Uterus (tissue), 4 donors: ENCODE measurements around the gene GGTLC2. TPM values are rescaled to one million over a fixed set of nuclear protein-coding genes. Genes with fewer than 3 reads are reported as not detected.
A peak's percentile ranks its signal among the peaks of the same experiment; 100 is the strongest.

Experiments used
- DNase-seq, 2 donors: peaks; one replicate each; pipeline ENCODE4 v3.0.0-alpha.2; 2019 to 2020
- H3K27ac ChIP-seq, 2 donors: fragments of 200-600 bp; sonication (generic); 1 replicate in 1 of 2; 2 replicates in 1 of 2; pipeline ENCODE4 v1.5.1; 2016 to 2018
- H3K27me3 ChIP-seq, 2 donors: fragments of 200-600 bp; sonication (generic); one replicate each; pipeline ENCODE4 v1.5.1; 2018 to 2019; ENCODE audit warnings: control low read depth in 1 of 2
- H3K36me3 ChIP-seq, 2 donors: fragments of 200-600 bp; sonication (generic); one replicate each; pipeline ENCODE4 v1.5.1; 2019; ENCODE audit warnings: control low read depth in 1 of 2
- H3K4me1 ChIP-seq, 2 donors: fragments of 200-600 bp; sonication (generic); one replicate each; pipeline ENCODE4 v1.5.1; 2018 to 2019; ENCODE audit warnings: control low read depth in 1 of 2
- H3K4me3 ChIP-seq, 2 donors: fragments of 200-600 bp; sonication (generic); 1 replicate in 1 of 2; 2 replicates in 1 of 2; pipeline ENCODE4 v1.5.1; 2018 to 2019; ENCODE audit warnings: mild to moderate bottlenecking in 1 of 2
- H3K9me3 ChIP-seq, 2 donors: fragments of 200-600 bp; sonication (generic); one replicate each; pipeline ENCODE4 v1.5.1; 2019; ENCODE audit warnings: control low read depth in 1 of 2
- POLR2A ChIP-seq, 2 donors: fragments of 450-650 bp; IDR thresholded peaks; one replicate each; pipeline ENCODE4 v1.6.1; 2016; ENCODE audit warnings: antibody characterized with exemption in 2 of 2, mild to moderate bottlenecking in 1 of 2, moderate library complexity in 1 of 2
- intact Hi-C: fragments of 100-400 bp; cut with DNase I; formaldehyde crosslinking; loops from one replicate; pipeline ENCODE4 v1.15.1; 2023; ENCODE audit warnings: low total_unique reads
- total RNA-seq, 4 donors: library from RNA; depleted of rRNA in 3 of 4; stranded (reverse); fragments of >200 nt in 3 of 4; gene quantifications; one replicate each; pipeline versions ENCODE4 v1.1.0 to v1.2.4, GENCODE V29; 2014 to 2023
- TF ChIP-seq, protein P1 (sequence below), 4 experiments: fragments of 200-600 bp in 2 of 4; fragments of 450-650 bp in 2 of 4; sonication (generic) in 2 of 4; IDR thresholded peaks; one replicate each; pipeline ENCODE4 v1.5.1; 2016 to 2019; ENCODE audit warnings: antibody characterized with exemption in 4 of 4, mild to moderate bottlenecking in 2 of 4, moderate library complexity in 1 of 4
- donor health status: DM: yes; HTN: yes; CAD: no.

The GGTLC2 gene
- total RNA-seq, 4 donors from 2014 or later: not detected

DNA sequence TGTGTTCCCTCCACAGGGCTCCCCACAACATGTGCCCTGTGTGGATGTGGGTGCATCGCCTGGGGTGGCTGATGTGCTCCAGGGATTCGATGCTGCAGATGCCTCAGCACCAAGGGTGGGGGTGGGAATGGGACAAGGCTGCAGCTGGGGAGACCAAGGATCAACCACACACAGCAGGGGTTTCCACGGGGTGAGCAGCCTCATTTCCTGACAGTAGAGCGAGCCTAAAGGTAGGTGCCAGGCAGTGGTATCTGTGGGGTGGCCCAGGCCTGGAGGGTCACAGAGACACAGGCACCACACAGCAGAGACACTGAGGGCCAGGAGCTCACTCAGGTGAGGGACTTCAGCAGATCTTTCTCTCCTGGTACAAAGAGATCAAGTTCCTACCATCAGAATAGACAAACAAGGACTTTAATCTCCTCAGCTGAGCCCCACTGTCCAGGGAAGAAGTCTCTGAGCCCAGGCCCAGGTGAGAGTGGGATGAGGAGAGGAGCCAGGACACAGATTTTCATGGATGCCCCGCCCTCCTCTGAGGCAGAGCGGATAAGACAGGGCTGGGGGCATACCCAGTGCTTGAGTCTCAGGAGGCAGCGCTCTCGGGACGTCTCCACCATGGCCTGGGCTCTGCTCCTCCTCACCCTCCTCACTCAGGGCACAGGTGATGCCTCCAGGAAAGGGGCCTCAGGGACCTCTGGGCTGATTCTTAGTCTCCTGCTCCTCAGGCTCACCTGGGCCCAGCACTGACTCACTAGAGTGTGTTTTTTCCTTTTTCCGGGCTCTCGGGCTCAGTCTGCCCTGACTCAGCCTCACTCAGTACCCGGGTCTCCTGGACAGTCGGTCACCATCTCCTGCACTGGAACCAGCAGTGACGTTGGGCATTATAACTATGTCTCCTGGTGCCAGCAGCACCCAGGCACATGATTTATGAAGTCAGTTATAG lies 19.7 kb downstream of the GGTLC2 start:
- H3K27ac ChIP-seq: no peak overlapping the region
- TF ChIP-seq POLR2A (IDR thresholded peaks at IDR 0.05): no peak
- TF ChIP-seq, protein P1, sequence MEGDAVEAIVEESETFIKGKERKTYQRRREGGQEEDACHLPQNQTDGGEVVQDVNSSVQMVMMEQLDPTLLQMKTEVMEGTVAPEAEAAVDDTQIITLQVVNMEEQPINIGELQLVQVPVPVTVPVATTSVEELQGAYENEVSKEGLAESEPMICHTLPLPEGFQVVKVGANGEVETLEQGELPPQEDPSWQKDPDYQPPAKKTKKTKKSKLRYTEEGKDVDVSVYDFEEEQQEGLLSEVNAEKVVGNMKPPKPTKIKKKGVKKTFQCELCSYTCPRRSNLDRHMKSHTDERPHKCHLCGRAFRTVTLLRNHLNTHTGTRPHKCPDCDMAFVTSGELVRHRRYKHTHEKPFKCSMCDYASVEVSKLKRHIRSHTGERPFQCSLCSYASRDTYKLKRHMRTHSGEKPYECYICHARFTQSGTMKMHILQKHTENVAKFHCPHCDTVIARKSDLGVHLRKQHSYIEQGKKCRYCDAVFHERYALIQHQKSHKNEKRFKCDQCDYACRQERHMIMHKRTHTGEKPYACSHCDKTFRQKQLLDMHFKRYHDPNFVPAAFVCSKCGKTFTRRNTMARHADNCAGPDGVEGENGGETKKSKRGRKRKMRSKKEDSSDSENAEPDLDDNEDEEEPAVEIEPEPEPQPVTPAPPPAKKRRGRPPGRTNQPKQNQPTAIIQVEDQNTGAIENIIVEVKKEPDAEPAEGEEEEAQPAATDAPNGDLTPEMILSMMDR (IDR thresholded peaks at IDR 0.05): no peak
- H3K4me1 ChIP-seq: no peaks in the 10 kb centered on the region
- intact Hi-C loops: no loop called here
- H3K27me3 ChIP-seq: no peaks in the 10 kb centered on the region
- H3K4me3 ChIP-seq: no peak overlapping the region
- no peak for DNase-seq
- no peaks in the 10 kb centered on the region for H3K36me3 ChIP-seq
- no peaks in the 10 kb centered on the region for H3K9me3 ChIP-seq

DNA sequence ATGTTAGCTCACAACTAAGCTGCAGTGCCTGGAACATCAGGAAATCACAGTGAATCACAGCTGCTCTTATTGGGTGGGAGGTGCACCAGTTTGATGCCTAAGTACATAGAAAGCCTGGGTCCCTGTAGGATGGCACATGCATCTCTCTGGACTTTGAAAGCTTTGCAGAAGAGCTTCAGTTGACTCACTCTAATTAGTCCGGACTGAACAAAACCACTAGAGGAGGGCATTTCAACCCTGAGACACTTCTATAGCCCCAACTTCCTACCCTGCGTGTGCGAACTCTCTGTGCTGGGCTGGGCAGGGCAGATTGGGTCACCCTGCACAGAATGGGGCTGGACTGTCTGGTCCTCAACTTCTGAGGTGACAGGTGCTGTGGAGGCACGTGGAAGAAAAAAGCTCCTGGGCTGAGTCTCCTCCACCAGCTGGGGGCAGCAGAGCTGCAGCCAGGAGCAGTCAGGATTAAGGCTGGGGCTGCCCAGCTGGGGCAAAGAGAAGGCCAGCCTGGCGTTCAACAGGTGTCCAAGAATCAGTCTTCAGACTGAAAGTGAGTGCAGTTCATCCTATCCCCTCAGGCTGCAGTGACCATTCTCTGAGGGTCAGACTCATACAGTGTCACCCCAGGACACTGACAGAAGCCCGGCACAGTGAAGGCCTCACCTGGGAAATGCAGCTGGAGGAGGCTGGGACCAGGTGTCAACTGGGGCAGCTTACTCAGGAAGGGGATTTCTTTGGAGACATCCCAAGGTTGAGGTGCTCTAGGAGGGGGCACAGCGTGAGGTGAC lies 22.1 kb downstream of the GGTLC2 start:
- no peak overlapping the region for H3K4me3 ChIP-seq
- H3K27me3 ChIP-seq: no peaks in the 10 kb centered on the region
- H3K4me1 ChIP-seq: no peaks in the 10 kb centered on the region
- no peak for TF ChIP-seq POLR2A (IDR thresholded peaks at IDR 0.05)
- TF ChIP-seq, protein P1 (IDR thresholded peaks at IDR 0.05): peak in 3 of 4 experiments; percentile 20 to 30 (median 20)
- H3K27ac ChIP-seq: no peak overlapping the region
- H3K36me3 ChIP-seq: no peaks in the 10 kb centered on the region
- H3K9me3 ChIP-seq: no peaks in the 10 kb centered on the region
- intact Hi-C loops: no loop called here
- DNase-seq: no peak

DNA sequence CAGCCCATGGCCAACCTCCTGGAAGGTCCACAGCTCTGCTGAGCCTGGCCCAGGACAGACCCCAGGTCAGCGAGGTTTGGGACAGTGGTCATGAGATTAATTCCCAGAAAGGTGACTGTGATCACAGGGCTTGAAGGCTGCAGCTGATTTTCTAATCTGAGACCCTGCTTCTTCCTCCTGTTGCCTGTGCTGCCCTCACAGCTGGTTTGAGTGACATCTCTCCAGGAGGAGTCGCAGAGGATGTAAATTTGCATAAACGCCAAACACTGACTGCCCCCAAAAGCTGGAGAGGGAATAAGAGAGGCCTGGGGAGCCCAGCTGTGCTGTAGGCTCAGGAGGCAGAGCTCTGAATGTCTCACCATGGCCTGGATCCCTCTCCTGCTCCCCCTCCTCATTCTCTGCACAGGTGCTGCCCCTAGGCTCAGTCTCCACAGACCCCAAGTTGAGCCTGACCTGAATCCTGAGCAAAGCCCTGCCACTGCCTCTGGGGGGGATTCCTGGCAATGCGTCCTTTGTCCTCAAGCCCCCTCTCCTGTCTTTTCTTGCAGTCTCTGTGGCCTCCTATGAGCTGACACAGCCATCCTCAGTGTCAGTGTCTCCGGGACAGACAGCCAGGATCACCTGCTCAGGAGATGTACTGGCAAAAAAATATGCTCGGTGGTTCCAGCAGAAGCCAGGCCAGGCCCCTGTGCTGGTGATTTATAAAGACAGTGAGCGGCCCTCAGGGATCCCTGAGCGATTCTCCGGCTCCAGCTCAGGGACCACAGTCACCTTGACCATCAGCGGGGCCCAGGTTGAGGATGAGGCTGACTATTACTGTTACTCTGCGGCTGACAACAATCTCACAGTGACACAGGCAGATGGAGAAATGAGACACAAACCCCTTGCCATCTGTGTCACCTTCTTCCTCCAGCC lies 23.8 kb downstream of the GGTLC2 start:
- no peak for TF ChIP-seq POLR2A (IDR thresholded peaks at IDR 0.05)
- TF ChIP-seq, protein P1 (IDR thresholded peaks at IDR 0.05): no peak
- H3K9me3 ChIP-seq: no peaks in the 10 kb centered on the region
- H3K4me3 ChIP-seq: no peak overlapping the region
- no peak for DNase-seq
- no peaks in the 10 kb centered on the region for H3K4me1 ChIP-seq
- no peaks in the 10 kb centered on the region for H3K36me3 ChIP-seq
- intact Hi-C loops: no loop called here
- H3K27ac ChIP-seq: no peak overlapping the region
- H3K27me3 ChIP-seq: no peaks in the 10 kb centered on the region

DNA sequence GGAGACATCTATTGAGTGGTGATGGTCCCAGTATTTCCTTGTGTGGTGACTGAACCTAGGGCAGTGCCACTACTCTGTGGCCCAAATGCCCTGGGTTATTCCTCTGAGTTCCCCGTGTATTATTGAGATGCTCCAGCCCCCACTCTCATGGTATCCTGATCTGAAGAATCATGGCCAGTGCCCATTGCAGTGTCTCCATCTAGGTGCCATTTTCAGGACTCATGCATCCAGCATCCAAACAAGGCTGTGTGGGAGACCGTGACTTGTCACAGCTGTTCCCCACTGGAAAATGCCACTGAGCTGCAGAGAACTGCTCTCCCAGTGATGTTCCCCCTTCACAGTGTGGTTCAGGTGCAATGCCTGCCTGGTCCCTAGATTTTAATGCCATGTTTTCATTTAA lies 24.7 kb downstream of the GGTLC2 start:
- Histone ChIP-seq H3K9me3 (no peaks in the 10 kb centered on the region), H3K36me3 (no peaks in the 10 kb centered on the region), H3K27ac (no peak overlapping the region), H3K4me1 (no peaks in the 10 kb centered on the region), H3K4me3 (no peak overlapping the region), H3K27me3 (no peaks in the 10 kb centered on the region)
- no peak for DNase-seq
- TF ChIP-seq, protein P1 (IDR thresholded peaks at IDR 0.05): no peak
- no peak for TF ChIP-seq POLR2A (IDR thresholded peaks at IDR 0.05)
- intact Hi-C loops: no loop called here
